Stimulated activated CD8-positive, alpha-beta memory T cell treated with anti-CD3 and anti-CD28 coated beads, Interleukin-2, amount 100 ng/mL, for 1 hour (primary cell): ENCODE measurements around the gene P3H3.
"Not testable (repeated sequence)": the region's sequence is repeated elsewhere in the genome, so short reads cannot be mapped to it uniquely, and the experiment has no call there.

ENCODE experiments used
- DNase-seq, 2 donors: peaks; one replicate each; pipeline ENCODE4 v3.0.0-alpha.2; 2020; ENCODE audit warnings: low read depth in 2 of 2

Gene P3H3

GRCh38 chr12:6866920-6867412 lies 38.8 kb downstream of the P3H3 start:
- no peak for DNase-seq

GRCh38 chr12:6867413-6868210 lies 39.4 kb downstream of the P3H3 start, which contains the start of gene TPI1:
TPI1 (plus strand) TSS chr12:6867531; CDS start chr12:6867567, 36 bp downstream.
- DNase-seq, result peak; percentile 53 to 76

GRCh38 chr12:6868211-6869048 lies 40.2 kb downstream of the P3H3 start:
- DNase-seq, result no peak

GRCh38 chr12:6869049-6870021 lies 41.1 kb downstream of the P3H3 start:
- peak; percentile 71 to 78 for DNase-seq

GRCh38 chr12:6870304-6870703 lies 42.1 kb downstream of the P3H3 start:
- DNase-seq, result not testable (repeated sequence)

- DNase-seq, result no peak
Observed at GRCh38 chr12:6871052-6871957, 43.1 kb downstream of the P3H3 start.

GRCh38 chr12:6872073-6873048 lies 44.2 kb downstream of the P3H3 start:
- peak; percentile 70 to 73 for DNase-seq

- DNase-seq, result peak; percentile 99
Observed at GRCh38 chr12:6873094-6874014, 45.1 kb downstream of the P3H3 start, which contains the start of gene SPSB2. SPSB2 (minus strand) TSS chr12:6873303; CDS start chr12:6872901, 402 bp downstream.

GRCh38 chr12:6874015-6874368 lies 45.8 kb downstream of the P3H3 start:
- not testable (repeated sequence) for DNase-seq

GRCh38 chr12:6879824-6880223 lies 51.6 kb downstream of the P3H3 start:
- DNase-seq, result not testable (repeated sequence)

- DNase-seq, result no peak
Observed at GRCh38 chr12:6883252-6883651, 55.0 kb downstream of the P3H3 start.

- no peak for DNase-seq
Observed at GRCh38 chr12:6883683-6884082, 55.5 kb downstream of the P3H3 start.

- DNase-seq, result no peak
Observed at GRCh38 chr12:6884539-6884938, 56.3 kb downstream of the P3H3 start.

GRCh38 chr12:6886206-6886999 lies 58.2 kb downstream of the P3H3 start:
- not testable (repeated sequence) for DNase-seq

- no peak for DNase-seq
Observed at GRCh38 chr12:6887460-6887859, 59.3 kb downstream of the P3H3 start.

- DNase-seq, result no peak
Observed at GRCh38 chr12:6888360-6888759, 60.2 kb downstream of the P3H3 start.

- DNase-seq, result not testable (repeated sequence)
Observed at GRCh38 chr12:6888794-6889193, 60.6 kb downstream of the P3H3 start.
